Choroid plexus epithelial cell (primary cell): Measurements from ENCODE around the gene UVRAG.

Experiments used
- DNase-seq: peaks from one replicate; pipeline ENCODE4 v3.0.0-alpha.2; 2010; ENCODE audit warnings: low read depth
- H3K4me3 ChIP-seq: 2 replicates; pipeline ENCODE4 v1.5.1; 2011; ENCODE audit warnings: low read depth, mild to moderate bottlenecking, control low read depth, low read length, moderate library complexity
- TF ChIP-seq, protein P1 (sequence below): conservative IDR thresholded peaks from 2 replicates; pipeline ENCODE4 v1.5.1; 2011; ENCODE audit warnings: low read depth, mild to moderate bottlenecking, control low read depth, inconsistent platforms, low read length, moderate library complexity

The UVRAG gene

DNA sequence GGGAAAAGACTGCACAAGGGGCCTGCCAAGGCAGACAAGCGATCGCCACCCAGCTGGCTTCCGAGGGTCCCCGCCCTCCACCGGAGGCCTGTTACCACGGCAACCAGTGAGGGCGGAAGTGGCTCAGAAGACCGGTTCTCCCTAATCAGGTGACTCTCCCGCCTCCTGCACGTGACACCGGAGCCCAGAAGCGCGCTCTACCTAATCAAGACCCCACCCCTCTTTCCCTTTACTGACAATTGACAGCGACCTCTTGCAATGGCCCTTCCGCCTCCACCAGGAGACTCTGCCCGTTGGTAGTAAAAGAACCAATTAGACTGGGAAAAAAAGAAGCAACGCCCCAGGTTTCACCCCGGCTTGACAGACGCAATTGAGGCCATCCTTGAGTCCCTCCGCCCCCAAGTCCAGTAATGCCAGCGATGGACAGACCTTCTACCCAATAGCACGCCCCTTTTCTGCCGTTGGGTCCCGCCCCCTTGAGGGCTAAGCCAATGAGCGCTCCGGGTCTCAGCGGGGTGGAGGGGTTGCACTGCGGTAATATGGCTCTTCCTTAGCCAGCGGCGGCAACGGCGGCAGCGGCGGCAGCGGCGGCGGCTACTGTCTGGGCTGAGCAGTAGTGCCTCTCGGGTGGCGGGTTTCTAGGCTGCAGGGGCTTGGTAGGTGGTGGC, at the start of gene UVRAG:
TSS of gene UVRAG (plus strand) at position 534 of the 668 bp plus-strand sequence. CDS start 198 bp downstream, outside the sequence.
- peak; percentile 100 for DNase-seq
- TF ChIP-seq, protein P1, sequence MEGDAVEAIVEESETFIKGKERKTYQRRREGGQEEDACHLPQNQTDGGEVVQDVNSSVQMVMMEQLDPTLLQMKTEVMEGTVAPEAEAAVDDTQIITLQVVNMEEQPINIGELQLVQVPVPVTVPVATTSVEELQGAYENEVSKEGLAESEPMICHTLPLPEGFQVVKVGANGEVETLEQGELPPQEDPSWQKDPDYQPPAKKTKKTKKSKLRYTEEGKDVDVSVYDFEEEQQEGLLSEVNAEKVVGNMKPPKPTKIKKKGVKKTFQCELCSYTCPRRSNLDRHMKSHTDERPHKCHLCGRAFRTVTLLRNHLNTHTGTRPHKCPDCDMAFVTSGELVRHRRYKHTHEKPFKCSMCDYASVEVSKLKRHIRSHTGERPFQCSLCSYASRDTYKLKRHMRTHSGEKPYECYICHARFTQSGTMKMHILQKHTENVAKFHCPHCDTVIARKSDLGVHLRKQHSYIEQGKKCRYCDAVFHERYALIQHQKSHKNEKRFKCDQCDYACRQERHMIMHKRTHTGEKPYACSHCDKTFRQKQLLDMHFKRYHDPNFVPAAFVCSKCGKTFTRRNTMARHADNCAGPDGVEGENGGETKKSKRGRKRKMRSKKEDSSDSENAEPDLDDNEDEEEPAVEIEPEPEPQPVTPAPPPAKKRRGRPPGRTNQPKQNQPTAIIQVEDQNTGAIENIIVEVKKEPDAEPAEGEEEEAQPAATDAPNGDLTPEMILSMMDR, result peak; percentile 11
- H3K4me3 ChIP-seq, result peak within 1 kb of the TSS; percentile 85

DNA sequence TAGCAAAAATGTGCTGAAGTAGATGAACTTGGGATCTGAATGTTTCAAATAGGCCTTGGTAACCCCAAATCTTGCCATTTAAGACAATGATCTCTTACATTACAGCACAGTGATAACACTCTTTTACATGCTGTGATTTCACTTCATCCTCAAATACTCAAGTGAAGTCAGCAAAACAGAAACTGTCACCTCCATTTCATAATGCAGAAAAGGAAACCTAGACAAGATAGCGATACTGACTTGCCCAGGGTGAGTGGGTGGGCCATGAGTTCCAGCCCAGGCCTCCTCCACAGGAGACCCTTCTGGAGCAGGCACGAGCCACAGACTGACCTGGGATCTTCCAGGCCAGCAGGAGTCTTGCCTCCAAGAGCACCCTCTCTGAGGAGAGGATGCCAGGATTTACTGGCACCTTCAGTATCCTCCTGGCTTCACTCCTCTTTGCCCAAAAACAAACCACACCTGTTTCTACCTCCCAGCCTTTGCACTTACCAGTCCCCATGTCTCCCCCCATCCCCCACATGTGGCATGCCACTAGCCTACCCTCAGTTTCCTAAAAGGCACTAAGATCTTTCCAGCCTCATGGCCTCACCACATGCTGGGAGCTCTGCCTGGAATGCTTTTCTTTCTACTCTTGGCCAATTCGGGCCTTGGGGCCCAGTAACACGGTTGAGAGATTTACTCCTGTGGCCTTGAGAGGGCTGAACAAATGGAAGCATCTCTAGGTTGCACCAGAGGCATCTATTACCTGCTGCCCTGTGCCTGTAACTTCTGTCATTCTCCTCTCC, 48.4 kb upstream of the UVRAG start:
- TF ChIP-seq, protein P1, result no peak

DNA sequence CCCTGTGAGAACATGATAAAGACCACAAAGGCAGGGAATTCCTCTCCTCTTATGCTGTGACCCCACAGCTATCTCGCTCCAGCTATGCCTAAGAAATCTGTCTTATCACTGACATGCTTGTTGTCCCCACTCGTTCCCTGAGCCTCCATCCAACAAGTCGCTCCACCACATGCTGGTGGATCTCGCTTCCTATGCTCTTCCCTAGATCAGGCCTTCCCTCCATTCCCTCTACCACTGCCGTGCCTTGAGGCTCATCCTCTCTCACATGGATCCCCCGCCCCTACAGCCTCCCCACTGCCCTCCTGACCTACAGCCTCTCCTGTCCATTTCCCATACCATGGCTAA, 47.8 kb upstream of the UVRAG start:
- TF ChIP-seq, protein P1, result no peak
- no peak for DNase-seq

More for the DNA sequence above, 48.4 kb upstream of the UVRAG start:
- peak; percentile 23 for DNase-seq
- H3K4me3 ChIP-seq, result no peak overlapping the region

DNA sequence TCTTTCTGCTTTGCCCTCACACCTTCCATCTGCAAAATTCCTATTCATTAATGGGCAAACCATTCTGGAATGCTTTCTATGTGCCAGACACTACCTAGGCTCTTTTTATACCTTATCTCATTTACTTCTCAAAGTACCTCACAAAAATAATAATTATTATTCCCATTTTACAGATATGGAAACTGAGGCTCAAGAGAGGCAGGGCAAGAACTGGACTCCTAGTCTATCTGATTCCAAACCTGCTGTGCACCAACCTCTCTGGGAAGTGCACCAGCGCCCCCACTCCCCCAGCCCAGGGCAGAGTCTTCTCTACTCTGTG, 47.3 kb upstream of the UVRAG start:
- DNase-seq, result no peak
- TF ChIP-seq, protein P1, result no peak
- H3K4me3 ChIP-seq, result no peak overlapping the region

More for the DNA sequence above, 47.8 kb upstream of the UVRAG start:
- H3K4me3 ChIP-seq, result no peak overlapping the region

DNA sequence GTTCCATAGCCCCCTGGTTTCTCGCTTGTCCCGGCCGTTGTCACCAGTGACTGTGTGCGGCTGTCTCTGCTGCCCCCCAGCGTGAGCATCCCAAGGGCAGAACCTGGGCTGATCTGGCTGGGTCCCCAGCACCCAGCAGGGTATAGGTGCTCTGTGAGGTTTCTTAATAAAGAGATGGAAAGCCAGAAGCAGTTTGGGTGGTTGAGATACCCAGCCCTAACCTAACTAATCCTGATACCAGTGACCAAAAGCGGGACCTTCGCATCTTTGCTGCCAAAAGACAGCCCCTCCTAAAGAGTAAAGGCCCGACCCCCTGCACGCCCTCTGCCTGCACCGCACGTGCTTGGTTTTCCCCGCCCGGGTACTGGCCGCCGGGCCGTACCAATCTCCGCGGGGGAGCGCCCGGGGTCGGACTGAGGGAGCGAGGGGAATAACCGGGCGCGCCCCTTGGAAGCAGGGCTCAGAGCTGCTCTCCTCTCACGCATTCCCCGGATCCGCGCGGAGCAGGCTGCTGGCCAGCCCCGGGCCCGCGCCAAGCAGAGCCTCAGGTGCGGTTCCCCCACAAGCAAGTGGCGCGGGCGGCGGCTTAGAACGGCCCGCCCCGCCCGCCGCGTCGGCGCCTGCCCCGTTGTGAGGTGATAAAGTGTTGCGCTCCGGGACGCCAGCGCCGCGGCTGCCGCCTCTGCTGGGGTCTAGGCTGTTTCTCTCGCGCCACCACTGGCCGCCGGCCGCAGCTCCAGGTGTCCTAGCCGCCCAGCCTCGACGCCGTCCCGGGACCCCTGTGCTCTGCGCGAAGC, 46.7 kb upstream of the UVRAG start, which contains the start of gene DGAT2:
TSS of gene DGAT2 (plus strand) at position 667 of the 797 bp plus-strand sequence. CDS start 214 bp downstream, outside the sequence.
- TF ChIP-seq, protein P1, result no peak
- H3K4me3 ChIP-seq, result peak within 1 kb of the TSS; percentile 54
- DNase-seq, result peak; percentile 69

DNA sequence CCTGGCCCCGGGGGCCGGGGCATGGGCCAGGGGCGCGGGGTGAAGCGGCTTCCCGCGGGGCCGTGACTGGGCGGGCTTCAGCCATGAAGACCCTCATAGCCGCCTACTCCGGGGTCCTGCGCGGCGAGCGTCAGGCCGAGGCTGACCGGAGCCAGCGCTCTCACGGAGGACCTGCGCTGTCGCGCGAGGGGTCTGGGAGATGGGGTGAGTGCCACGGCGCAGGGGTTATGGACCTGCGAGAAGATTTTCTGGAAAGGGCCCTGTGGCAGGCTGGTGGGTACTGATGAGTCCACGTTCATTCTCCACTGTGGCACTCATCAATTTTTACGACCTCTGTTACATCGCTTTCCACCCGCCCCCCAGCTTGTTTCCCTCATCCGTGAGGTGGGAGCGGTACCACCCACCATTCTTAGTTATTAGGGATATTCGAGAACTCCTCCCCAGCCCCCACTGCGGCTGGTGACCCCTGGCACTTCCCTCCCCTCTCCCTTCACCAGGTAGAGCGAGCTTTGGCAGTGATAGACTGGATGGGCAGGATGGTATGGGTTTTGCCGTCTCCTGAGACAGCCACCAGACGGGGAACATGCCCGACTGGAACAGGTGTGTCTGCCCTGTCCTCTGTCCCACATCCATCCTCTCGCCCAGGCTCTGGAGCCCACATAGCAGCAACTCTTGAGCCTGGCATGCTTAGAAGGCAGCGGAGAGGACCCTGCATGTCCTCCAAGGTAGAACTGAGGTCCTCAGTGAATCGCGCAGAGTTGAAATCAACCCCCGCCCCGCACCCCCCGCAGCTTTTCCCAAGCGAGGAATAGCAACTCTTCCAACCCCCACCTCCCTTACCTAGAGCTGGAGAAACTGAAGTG, 45.9 kb upstream of the UVRAG start:
- no peak for DNase-seq
- peak overlapping the region; percentile 54 for H3K4me3 ChIP-seq
- TF ChIP-seq, protein P1, result no peak
